HUDEP-2 (cell line): ENCODE results near the gene LRRFIP2.

Experiments
- DNase-seq, 76 experiments: peaks; one replicate each; lab custom pipeline; 2025; ENCODE audit not compliant: unreplicated experiment in 76 of 76; lab: John Stamatoyannopoulos, UW

LRRFIP2 gene

GRCh38 chr3:37031096-37031682, 143.2 kb downstream of the LRRFIP2 start:
- no peak for DNase-seq

GRCh38 chr3:37030588-37030987, 143.8 kb downstream of the LRRFIP2 start:
- no peak for DNase-seq

GRCh38 chr3:37029516-37030163, 144.7 kb downstream of the LRRFIP2 start:
- DNase-seq, result no peak

- no peak for DNase-seq
Observed at GRCh38 chr3:37029111-37029510, 145.3 kb downstream of the LRRFIP2 start.

- peak in 75 of 76 experiments; percentile 23 to 91 (median 81) for DNase-seq
Observed at GRCh38 chr3:37028329-37028728, 146.1 kb downstream of the LRRFIP2 start.

- no peak for DNase-seq
Observed at GRCh38 chr3:37026851-37027250, 147.5 kb downstream of the LRRFIP2 start.

- peak in 65 of 76 experiments; percentile 1 to 85 (median 48) for DNase-seq
Observed at GRCh38 chr3:37025561-37026335, 148.6 kb downstream of the LRRFIP2 start.

GRCh38 chr3:37024820-37025405, 149.5 kb downstream of the LRRFIP2 start:
- DNase-seq, result peak in 2 of 76 experiments; percentile 1

- peak in 10 of 76 experiments; percentile 4 to 42 (median 11) for DNase-seq
Observed at GRCh38 chr3:37024092-37024491, 150.3 kb downstream of the LRRFIP2 start.

GRCh38 chr3:37017683-37018082, 156.7 kb downstream of the LRRFIP2 start:
- no peak for DNase-seq

GRCh38 chr3:37016903-37017302, 157.5 kb downstream of the LRRFIP2 start:
- DNase-seq, result no peak

GRCh38 chr3:37015642-37016041, 158.7 kb downstream of the LRRFIP2 start:
- no peak for DNase-seq

GRCh38 chr3:37014620-37015019, 159.8 kb downstream of the LRRFIP2 start:
- no peak for DNase-seq
